ENCODE data around the gene GDPD5. TPM values are rescaled to one million over a fixed set of nuclear protein-coding genes. Genes with fewer than 3 reads are reported as not detected.

The GDPD5 gene
- polyA plus RNA-seq, 3 donors: 9.2 to 13.6 (median 12.1) TPM

DNA sequence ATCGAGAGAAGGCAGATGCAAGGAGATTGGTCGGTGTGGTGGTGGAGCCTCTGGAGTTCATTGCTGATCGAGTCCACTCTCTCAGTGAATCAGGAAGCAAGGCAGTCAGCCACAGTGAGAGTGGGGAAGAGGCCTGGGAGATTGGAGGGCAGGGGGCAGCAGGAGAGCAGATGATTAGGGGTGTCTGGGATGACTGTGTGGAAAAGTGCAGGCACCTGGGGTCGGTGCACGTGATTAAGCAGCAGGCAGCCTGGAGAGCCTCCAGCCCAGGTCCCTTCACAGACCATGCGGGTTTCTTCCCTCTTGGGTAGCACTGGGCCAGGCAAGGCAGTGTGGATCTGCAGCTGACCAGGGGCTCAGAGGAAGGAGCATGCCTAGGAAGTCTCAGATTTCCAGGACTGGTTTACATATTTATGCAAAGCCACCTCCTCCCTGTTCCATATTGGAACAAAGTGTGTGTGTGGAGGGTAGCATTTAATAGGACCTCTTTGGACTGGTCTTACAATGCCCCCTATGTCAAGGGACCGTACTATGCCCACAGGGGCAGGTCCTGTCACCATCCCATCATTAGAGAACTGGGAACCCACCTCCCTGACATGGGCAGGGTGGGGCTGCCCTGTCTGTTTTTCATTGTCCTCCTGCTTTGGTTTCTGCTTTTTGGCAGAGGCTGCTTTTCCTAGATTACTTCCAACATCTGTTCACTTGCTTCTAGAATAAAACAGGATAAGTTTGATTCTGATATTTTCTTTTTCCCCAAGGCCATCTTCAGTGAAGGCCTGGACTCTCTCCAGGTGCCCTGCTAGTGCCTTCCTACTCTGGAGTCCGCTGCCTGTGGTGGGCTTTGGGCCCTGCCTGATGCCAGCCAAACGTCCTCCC is 14.0 kb upstream of the GDPD5 start:
- DNase-seq (ENCODE audit: extremely low read depth in 1 of 11, low read depth in 9 of 11, low spot score in 4 of 11): no peak

DNA sequence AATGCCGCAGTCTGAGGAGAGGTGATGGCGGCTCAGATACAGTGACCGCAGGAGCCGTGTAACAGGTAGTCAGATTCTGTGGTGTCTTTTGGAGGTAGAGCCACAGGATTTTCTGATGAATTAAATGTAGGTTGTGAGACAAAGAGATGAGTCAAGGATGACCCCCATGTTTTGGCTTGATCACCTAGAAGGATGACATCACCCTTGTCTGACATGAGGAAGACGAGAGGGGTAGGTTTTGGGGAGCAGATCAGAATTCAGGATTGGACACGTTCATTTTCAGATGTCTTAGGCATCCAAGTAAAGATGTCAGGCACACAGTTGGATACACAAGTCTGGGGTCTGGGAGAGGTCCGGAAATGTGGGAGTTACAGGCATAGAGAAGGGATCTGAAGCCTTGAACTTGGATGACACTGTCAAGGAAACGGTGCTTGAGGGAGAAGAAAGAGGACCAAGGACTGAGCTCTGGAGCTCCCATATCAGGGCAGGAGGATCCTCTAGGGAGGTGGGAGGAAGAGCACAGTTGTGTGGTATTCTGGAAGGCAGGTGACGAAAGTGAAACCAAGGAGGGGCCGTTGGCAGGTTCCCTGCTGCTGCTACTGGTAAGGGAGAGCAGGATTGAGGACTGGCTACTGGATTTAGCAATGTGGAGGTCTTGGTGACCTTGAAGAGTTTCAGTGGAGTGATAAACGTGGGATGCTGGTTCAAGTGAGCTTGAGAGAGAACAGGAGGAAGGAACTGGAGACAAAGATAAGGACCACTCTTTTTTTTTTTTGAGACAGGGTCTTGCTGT is 12.6 kb upstream of the GDPD5 start:
- no peak for DNase-seq (ENCODE audit: extremely low read depth in 1 of 11, low read depth in 9 of 11, low spot score in 4 of 11)

DNA sequence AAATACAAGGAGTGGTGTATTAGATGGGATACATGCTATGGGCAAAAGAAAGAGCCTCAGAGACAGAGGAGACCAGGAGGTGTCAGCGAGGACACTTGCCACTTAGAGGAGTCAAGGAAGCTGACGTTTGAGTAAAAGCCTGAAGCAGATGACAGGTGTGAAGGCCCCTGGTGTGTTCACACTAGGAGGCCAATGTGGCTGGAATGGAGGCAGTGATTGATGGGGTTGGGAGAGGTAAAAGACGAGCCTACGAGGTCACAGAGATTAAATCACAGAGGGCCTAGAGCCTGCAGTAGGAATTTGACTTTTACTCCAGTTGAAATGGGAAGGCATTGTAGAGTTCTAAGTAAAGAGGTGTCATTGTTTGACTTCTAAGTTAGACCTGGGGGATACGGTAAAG is 12.0 kb upstream of the GDPD5 start:
- no peak for DNase-seq (ENCODE audit: extremely low read depth in 1 of 11, low read depth in 9 of 11, low spot score in 4 of 11)

DNA sequence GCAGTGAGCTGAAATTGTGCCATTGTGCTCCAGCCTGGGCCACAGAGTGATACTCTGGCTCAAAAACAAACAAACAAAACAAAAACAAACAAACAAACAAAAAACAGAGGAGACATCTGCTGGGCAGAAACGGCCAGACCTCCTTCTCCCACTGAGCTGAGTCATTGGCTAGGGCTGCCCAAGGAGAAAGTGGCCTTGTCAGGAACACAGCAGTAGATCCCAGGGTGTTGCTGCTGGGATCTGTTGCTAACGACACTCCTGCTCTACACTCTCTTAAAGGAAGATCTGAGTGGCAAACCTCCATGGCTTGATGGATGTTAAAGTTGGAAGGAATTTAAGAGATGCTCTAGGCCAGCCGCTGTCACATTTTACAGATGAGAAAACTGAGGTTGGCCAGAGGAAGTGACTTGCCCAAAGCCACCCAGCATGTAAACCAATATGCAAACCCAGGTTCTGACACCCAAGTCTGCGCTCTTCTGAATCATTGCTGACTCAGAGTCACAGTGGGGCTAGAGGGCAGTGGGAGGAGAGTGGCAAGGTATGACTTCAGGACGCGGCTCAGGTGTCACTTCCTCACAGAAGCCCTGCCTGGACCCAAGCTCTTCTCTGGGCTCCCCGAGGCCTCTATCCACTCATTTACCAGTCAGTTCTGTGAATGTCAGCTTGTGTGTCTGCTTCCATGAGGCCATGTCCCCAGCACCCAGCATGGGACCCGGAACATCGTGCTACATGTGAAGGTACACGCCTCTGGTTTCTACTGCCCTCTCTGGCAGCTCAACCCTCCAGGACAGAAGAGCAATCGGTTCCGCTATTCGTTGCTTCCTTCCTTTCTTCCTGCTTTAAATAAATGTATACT is 11.3 kb upstream of the GDPD5 start:
- no peak for DNase-seq (ENCODE audit: extremely low read depth in 1 of 11, low read depth in 9 of 11, low spot score in 4 of 11)

DNA sequence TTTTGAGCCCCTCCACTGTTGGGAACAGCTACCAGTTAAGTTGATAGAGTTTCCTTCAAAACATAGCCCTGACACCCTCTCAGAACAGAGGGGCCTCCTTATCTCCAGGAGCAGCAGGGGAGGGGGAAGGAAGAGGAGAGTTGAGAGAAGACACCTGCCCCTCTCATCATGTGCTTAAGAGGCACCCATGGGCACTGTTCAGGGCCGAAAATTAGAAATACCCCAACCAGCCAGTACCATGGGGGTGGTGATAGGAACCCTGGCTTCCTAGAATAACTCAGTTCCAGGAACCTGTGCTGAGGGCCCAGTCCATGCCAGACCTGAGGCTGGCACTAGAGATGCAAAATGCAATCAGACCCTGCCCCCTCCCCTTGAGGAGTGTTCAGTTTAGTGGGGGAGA is 9.3 kb upstream of the GDPD5 start:
- DNase-seq (ENCODE audit: extremely low read depth in 1 of 11, low read depth in 9 of 11, low spot score in 4 of 11): no peak

DNA sequence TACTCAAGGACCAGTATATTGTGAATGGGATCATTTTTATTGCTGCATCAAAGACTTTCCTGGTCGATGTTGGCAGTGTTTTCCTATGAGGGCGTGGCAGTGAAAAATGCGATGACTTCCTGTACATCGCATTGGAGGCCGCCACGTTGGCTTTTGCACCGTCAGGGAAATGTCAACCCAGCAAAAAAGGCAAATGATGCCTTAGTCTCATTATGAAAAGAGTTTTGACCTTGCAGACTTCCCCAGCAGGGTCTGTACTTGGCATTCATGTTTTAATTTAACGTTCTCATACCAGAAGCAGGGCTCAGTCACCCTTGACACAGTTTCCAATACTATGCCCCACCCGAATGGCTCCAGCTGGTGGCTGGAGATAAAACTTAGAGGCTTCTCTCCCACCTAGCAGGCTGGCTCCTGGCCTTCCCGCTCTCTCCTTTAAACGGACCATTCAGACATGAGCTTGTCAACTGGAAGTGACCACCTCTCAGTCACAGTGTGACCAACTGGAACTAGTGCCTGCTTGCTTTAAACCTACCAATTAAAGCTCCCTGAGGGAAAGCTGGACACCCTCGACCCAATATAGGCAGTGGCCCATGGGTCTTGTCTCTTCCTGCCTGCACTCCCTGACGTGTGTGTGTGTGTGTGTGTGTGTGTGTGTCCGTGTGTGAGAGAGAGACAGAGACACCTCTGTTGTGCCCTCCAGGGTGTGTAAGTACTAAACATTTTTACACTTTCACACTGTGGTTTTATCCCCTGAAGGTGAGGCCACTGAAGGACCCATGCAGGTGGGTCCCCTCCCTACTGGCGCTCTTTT is 8.7 kb upstream of the GDPD5 start:
- DNase-seq (ENCODE audit: extremely low read depth in 1 of 11, low read depth in 9 of 11, low spot score in 4 of 11): no peak

DNA sequence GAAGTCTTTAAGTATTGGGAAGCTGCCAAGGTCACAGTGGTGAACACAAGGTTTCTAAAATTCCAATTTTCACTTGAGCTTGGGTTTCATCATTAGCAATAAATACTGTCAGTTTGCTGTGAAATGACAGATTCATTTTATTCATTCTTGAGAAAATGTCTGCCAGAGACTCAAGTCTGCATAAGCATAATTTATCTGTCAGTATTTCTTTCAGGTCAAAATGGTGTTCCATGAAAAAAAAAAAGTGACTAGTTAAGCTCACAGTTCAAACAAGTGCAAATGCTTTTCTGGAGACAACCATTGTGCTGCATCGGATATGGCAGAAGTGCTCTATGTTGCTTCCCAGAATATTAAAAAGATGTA is 8.1 kb upstream of the GDPD5 start:
- no peak for DNase-seq (ENCODE audit: extremely low read depth in 1 of 11, low read depth in 9 of 11, low spot score in 4 of 11)

DNA sequence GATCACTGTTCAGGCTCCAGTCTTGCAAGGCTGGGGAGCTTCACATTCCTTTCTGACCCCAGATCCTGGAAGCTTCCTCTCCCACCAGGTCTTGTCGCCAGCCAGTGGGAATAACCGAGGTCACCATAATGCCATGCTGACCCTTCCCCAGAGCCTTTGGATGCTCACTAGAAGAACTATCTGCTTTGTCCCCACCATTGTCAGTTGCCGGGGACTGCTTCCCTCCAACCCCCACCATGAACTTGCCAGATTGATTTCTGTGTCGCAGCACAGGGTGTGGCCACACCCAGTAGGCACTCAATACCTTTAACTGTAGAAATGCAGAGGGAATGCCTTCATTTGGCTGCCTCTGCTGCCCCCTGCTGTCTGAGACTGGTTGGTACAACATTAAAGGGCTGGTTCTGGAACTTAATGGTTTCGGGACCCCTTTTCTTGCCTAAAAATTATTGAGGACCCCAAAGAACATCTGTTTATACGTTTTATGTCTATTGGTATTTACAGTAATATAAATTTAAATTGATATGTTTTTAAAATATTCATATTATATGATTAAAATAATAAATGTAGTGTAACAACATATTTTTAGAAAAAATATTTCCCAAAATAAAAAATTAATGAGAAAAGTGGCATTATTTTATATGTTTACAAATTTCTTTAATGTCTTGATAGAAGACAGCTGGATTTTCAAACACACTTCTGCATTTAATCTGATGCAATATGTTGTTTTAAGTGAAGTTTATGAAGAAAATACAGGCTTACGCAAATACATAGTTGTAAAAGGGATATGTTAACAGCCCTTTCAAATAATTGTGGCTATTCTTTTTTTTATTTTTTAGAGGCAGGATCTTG is 6.7 kb upstream of the GDPD5 start:
- peak in 7 of 11 donors; percentile 39 to 67 (median 54) for DNase-seq (ENCODE audit: extremely low read depth in 1 of 11, low read depth in 9 of 11, low spot score in 4 of 11)

DNA sequence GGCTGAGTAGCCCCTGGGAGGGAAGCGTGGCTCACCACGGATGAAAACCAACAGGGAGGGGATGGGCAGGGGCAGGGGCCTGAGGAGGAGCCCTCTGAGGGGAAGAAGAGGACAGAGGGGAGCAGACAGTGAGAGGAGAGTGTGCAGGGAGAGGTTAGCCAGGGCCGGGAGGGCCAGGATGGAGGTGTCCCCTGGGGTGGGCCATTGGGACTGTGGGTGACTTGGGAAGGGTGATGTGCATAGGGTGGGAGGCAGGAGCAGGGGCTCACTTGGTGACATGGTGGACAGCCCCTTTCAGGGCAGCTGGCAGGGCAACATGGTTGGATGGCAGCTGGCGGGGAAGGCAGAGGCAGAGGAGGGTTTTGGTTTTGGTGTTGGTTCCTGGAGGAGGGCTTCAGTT is 5.6 kb upstream of the GDPD5 start:
- no peak for DNase-seq (ENCODE audit: extremely low read depth in 1 of 11, low read depth in 9 of 11, low spot score in 4 of 11)

DNA sequence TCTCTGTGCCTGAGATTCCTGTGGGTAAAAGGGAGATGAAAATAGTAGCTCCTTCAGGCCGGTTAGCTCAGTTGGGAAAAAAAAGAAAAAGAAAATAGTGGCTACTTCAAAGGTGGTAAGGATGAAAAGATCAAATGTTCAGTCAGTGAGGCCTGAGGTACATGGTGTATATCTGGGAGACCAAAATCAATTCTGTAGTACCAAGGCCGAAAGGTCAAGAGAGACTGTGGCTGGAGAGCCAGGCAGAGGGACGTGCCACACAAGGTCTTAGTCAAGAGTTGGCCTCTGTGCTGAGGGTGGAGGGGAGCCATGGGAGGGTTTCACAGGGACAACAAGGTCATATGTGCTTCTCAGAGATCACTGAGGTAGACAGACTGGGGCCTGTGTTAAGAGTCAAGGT is 4.8 kb upstream of the GDPD5 start:
- no peak for DNase-seq (ENCODE audit: extremely low read depth in 1 of 11, low read depth in 9 of 11, low spot score in 4 of 11)

DNA sequence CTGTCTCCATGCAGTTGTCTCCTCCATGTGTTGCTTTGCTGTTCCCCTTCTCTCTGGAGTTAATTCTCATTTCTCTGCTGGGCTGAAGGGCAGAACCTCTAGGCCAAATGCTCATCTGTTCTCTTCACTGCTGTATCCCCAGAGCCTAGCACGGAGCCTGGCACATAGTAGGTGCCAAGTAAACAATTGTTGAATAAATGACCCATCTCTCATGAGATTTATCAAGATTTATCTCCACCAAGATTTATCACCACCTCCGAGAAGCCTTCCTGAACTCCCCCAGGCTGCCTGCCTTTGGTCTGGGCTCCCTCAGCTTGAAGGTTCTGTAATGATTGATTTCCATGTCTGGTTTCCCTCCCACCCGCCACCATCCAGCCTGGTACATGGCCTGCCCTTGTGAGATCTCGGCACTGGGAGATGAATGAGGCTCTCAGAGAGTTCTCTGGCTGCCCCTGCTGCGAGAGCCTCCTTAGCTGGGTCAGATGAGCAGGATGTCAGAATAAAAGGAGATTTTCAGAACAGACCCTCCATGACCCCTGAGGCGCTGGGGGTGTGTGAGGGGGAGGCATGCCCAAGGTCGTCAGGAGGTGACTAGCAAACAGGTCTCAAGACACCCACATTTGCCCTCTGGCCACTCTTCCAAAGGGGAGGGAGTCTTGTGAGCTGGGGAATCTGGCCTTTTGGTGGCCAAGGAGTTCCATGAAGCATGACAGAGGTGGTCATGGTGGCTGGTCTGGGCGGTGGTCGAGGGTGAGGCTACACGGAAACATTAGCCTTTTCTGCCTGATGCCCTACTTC is 2.4 kb upstream of the GDPD5 start:
- DNase-seq (ENCODE audit: extremely low read depth in 1 of 11, low read depth in 9 of 11, low spot score in 4 of 11): no peak

DNA sequence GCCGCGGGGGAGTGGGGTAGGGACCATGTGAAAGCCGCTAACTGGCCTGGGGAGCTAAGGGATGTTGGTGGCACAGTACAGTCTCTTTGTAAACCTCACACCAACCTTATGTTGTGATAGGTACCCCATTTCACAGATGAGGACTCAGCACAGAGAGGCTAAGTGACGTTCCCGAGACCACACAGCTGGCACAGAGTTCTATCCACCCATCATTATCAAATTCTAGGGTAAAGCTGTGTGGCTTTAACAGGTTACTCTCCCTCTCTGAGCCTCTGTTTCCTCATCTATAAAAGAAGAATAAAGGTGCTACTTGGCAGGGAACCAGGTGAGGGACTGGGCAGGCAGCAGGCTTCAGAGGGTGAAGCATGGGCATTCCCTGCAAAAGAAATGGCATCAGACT is 1.4 kb upstream of the GDPD5 start:
- DNase-seq (ENCODE audit: extremely low read depth in 1 of 11, low read depth in 9 of 11, low spot score in 4 of 11): no peak

DNA sequence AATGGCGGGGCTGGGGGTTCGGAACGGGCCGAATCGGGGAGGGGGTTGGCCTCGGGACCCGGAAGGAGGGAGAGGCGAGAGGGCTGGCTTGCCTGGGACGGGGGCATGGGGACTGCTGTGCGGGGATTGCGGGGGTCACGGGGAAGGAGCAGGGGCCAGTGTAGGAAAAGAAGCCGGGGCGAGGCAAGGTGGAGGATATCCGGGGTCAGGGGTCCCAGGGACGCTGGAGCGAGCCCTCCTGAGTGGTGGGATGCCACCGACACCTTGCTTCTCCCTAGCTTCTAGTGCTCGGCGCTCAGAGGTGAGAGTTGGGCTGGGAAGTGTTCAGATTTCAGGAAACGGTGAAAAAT is 426 bp upstream of the GDPD5 start:
- no peak for DNase-seq (ENCODE audit: extremely low read depth in 1 of 11, low read depth in 9 of 11, low spot score in 4 of 11)

DNA sequence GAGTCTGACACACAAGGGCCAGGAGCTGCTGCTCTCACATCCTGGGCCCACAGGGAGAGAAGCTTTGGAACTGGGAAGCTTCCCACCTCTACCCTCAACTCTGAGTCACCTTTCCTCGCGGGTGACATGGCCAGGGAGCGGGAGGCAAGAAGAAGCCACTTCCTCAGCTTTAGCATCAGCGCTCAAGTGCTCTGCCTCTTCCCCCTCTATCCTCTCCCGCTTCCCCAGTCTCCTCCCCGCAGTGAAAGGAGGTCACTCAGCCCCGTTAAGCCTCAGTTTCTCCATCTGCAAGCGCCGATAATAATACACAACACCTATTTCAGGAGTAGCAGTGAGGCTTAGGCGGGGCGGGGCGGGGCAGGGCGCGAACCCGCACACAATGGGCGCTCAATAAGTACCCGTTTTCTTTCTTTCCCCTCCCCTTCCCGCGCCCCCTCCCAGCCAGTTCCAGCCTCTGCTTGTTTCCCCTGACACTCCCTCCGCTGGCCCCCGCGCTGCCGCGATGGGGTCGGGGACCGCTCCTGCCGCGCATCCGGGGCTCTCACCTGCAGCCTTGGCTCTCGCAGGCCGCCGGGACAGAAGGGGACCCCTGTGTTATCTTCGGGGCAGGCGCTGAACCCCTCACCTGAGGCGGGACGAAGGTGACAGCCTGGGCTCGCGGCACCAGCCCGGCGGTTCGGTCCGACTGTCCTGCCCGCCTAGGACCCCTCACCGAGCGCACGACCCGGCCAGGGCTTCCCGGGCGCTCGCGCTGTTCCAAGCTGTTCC is 892 bp downstream of the GDPD5 start:
- no peak for DNase-seq (ENCODE audit: extremely low read depth in 1 of 11, low read depth in 9 of 11, low spot score in 4 of 11)

DNA sequence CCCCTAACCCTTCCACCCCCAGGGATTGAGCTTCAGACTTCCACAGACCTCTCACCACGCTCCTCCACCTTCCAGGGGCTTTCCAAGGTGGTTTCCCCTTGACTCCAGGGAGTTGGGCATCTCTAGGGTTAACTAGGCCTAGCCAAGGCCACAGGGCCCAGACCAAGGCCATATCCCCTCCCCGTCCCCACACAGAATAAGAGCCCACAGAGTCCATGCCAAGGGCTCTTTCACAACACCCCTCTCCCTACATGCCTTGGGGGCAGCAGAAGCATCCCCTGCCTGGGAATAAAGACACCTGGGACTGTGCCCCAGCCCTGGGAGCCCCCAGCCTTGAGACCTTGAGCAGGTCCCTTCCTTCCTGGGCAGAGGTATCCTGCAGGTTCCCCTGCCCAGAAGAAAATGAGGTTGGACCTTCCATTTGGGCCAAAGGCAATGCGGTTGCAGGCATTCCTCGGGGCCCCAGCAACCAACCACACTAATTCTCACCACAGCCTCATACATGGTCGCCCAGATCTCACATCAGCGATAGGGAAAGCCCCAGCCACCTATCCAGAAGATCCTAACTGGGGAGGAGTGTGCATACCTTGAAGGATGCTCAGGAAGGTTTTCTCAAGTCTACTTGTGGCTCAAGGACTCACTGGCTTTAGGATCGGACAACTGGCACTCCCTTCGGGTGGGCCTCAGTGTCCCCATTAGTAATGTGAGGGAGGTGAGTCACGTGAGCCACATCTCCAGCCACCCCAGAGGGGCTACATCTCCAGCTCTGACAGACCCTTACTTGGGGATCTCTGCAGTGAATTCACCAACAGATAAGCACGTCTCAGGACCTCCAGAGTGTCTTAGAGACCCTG is 1.7 kb downstream of the GDPD5 start:
- no peak for DNase-seq (ENCODE audit: extremely low read depth in 1 of 11, low read depth in 9 of 11, low spot score in 4 of 11)

DNA sequence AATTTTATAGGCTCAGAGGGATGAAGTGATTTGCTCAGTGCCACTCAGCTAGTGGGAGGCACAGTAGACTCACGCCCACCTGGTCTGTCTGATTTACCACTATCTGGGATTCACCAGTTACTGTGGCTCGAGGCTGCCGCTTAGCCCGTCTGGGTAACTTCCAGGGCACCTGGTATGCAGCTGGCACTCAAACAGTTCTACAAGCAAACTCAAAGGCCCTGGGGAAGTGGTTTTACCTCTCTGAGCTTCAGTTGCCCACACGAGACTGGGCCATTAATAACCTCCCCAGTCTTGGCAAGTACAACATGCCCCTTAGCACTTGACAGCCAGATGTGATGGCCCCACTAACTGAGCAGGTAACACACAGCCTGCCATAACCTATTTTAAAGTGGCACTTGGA is 2.6 kb downstream of the GDPD5 start:
- DNase-seq (ENCODE audit: extremely low read depth in 1 of 11, low read depth in 9 of 11, low spot score in 4 of 11): no peak

Data from renal cortex interstitium (tissue), 11 donors.